ENCODE data around the gene OTOA.
A peak's percentile ranks its signal among the peaks of the same experiment; 100 is the strongest.
"Not testable (repeated sequence)": the region's sequence is repeated elsewhere in the genome, so short reads cannot be mapped to it uniquely, and the experiment has no call there.

Gene OTOA

GRCh38 chr16:21722771-21723455 is 59.1 kb downstream of the OTOA start:
- DNase-seq (ENCODE audit: low read depth): no peak

- DNase-seq (ENCODE audit: low read depth): no peak
Measured at GRCh38 chr16:21723532-21723931, 59.8 kb downstream of the OTOA start.

- DNase-seq (ENCODE audit: low read depth): no peak
Measured at GRCh38 chr16:21727344-21727743, 63.6 kb downstream of the OTOA start.

- DNase-seq (ENCODE audit: low read depth): not testable (repeated sequence)
Measured at GRCh38 chr16:21731233-21731632, 67.5 kb downstream of the OTOA start.

GRCh38 chr16:21740637-21741036 is 76.9 kb downstream of the OTOA start:
- not testable (repeated sequence) for DNase-seq (ENCODE audit: low read depth)

- DNase-seq (ENCODE audit: low read depth): not testable (repeated sequence)
Measured at GRCh38 chr16:21756192-21757079, 92.7 kb downstream of the OTOA start.

GRCh38 chr16:21757080-21757671 is 93.4 kb downstream of the OTOA start:
- not testable (repeated sequence) for DNase-seq (ENCODE audit: low read depth)

GRCh38 chr16:21768280-21768679 is 104.5 kb downstream of the OTOA start:
- not testable (repeated sequence) for DNase-seq (ENCODE audit: low read depth)

- not testable (repeated sequence) for DNase-seq (ENCODE audit: low read depth)
Measured at GRCh38 chr16:21768810-21769209, 105.0 kb downstream of the OTOA start.

GRCh38 chr16:21769284-21769683 is 105.5 kb downstream of the OTOA start:
- DNase-seq (ENCODE audit: low read depth): peak; percentile 30

GRCh38 chr16:21770584-21770983 is 106.8 kb downstream of the OTOA start:
- not testable (repeated sequence) for DNase-seq (ENCODE audit: low read depth)

GRCh38 chr16:21772547-21773206 is 108.9 kb downstream of the OTOA start:
- DNase-seq (ENCODE audit: low read depth): peak; percentile 33

- DNase-seq (ENCODE audit: low read depth): not testable (repeated sequence)
Measured at GRCh38 chr16:21773207-21773553, 109.4 kb downstream of the OTOA start.

- DNase-seq (ENCODE audit: low read depth): not testable (repeated sequence)
Measured at GRCh38 chr16:21780525-21780924, 116.8 kb downstream of the OTOA start.

- DNase-seq (ENCODE audit: low read depth): not testable (repeated sequence)
Measured at GRCh38 chr16:21790506-21790905, 126.7 kb downstream of the OTOA start.

GRCh38 chr16:21793310-21793709 is 129.5 kb downstream of the OTOA start:
- not testable (repeated sequence) for DNase-seq (ENCODE audit: low read depth)

GRCh38 chr16:21798601-21799000 is 134.8 kb downstream of the OTOA start:
- DNase-seq (ENCODE audit: low read depth): not testable (repeated sequence)

GRCh38 chr16:21801538-21802374 is 138.0 kb downstream of the OTOA start:
- DNase-seq (ENCODE audit: low read depth): peak; percentile 21

GRCh38 chr16:21802375-21802663 is 138.6 kb downstream of the OTOA start:
- not testable (repeated sequence) for DNase-seq (ENCODE audit: low read depth)
